Endothelial cell of umbilical vein (primary cell): ENCODE results near the gene LTBP1. TPM values are rescaled to one million over a fixed set of nuclear protein-coding genes. Genes with fewer than 3 reads are reported as not detected.

Experiments
- BruUV-seq: library from RNA; stranded (reverse); fragments of 400-500 nt; replicated peaks from 2 replicates; lab custom pipeline; 2021; lab: Mats Ljungman, UMichigan
- CTCF ChIA-PET: fragments of 300-600, 350-600 bp; sonication (Branson Sonifier 250); formaldehyde crosslinking; loops from one replicate; lab custom pipeline; 2021; ENCODE audit warnings: antibody characterized with exemption, inconsistent platforms; lab: Charles Lee
- POLR2A ChIA-PET: fragments of 300-600, 350-600 bp; sonication (Branson Sonifier 250); formaldehyde crosslinking; loops from one replicate; lab custom pipeline; 2021; ENCODE audit warnings: antibody characterized with exemption, inconsistent platforms; lab: Charles Lee
- DNase-seq: peaks from one replicate; pipeline ENCODE4 v3.0.0-alpha.2; 2011; ENCODE audit warnings: low read depth, low spot score
- FAIRE-seq: peaks from 2 replicates; lab custom pipeline; 2011; peaks lifted over from hg19 to GRCh38; lab: Jason Lieb, UNC
- H2AFZ ChIP-seq: 2 replicates; pipeline ENCODE4 v1.6.0; 2012; ENCODE audit warnings: low read depth, low read length, control low read depth, inconsistent platforms
- H3K27ac ChIP-seq: 2 replicates; pipeline ENCODE4 v1.5.1; 2011; ENCODE audit warnings: low read depth, mild to moderate bottlenecking, control low read depth, low read length, moderate library complexity; ENCODE audit not compliant: insufficient read depth
- H3K27me3 ChIP-seq, 2 experiments: 2 replicates each; pipeline versions ENCODE4 v1.6.0 to v1.6.1; 2011; ENCODE audit warnings: low read length in 2 of 2, mixed read lengths in 1 of 2; ENCODE audit not compliant: control insufficient read depth in 2 of 2, insufficient read depth in 2 of 2
- H3K36me3 ChIP-seq, 2 experiments: 2 replicates in 1 of 2; 3 replicates in 1 of 2; pipeline ENCODE4 v1.5.1; 2011; ENCODE audit warnings: low read length in 2 of 2, mild to moderate bottlenecking in 1 of 2, moderate library complexity in 1 of 2; ENCODE audit not compliant: control insufficient read depth in 2 of 2, insufficient read depth in 2 of 2; ENCODE audit errors: extremely low read depth in 1 of 2
- H3K4me1 ChIP-seq: 3 replicates; pipeline ENCODE4 v1.5.1; 2011; ENCODE audit warnings: mild to moderate bottlenecking, low read length; ENCODE audit not compliant: control insufficient read depth, insufficient read depth; ENCODE audit errors: extremely low read depth
- H3K4me2 ChIP-seq: 2 replicates; pipeline ENCODE4 v1.6.1; 2011; ENCODE audit warnings: low read length, control low read depth, mixed read lengths; ENCODE audit not compliant: insufficient read depth
- H3K4me3 ChIP-seq, 3 experiments: fragments of 200-600 bp in 1 of 3; sonication (generic), shearing (Covaris generic) in 1 of 3; replicated peaks in 1 of 3; 2 replicates each; pipeline ENCODE4 v1.5.1; 2011 to 2016; ENCODE audit warnings: control low read depth in 3 of 3, low read length in 3 of 3, mild to moderate bottlenecking in 2 of 3, inconsistent platforms in 1 of 3, low read depth in 1 of 3, moderate library complexity in 1 of 3; ENCODE audit not compliant: insufficient read depth in 1 of 3
- H3K79me2 ChIP-seq: 2 replicates; pipeline ENCODE4 v1.6.0; 2012; ENCODE audit warnings: low read length, inconsistent platforms; ENCODE audit not compliant: control insufficient read depth, insufficient read depth
- H3K9ac ChIP-seq: replicated peaks from 2 replicates; pipeline ENCODE3; 2011; ENCODE audit warnings: low read length, control low read depth; ENCODE audit not compliant: insufficient read depth; ENCODE audit errors: extremely low read depth
- H3K9me1 ChIP-seq: replicated peaks from 3 replicates; pipeline ENCODE4 v1.6.0; 2011; ENCODE audit warnings: mild to moderate bottlenecking, low read length; ENCODE audit not compliant: control insufficient read depth, insufficient read depth; ENCODE audit errors: extremely low read depth
- H3K9me3 ChIP-seq: replicated peaks from 2 replicates; pipeline ENCODE4 v1.5.1; 2012; ENCODE audit warnings: low read length, inconsistent platforms; ENCODE audit not compliant: control insufficient read depth, insufficient read depth
- H4K20me1 ChIP-seq: replicated peaks from 2 replicates; pipeline ENCODE3; 2011; ENCODE audit warnings: mild to moderate bottlenecking, low read length; ENCODE audit not compliant: control insufficient read depth, insufficient read depth; ENCODE audit errors: extremely low read depth
- EZH2 ChIP-seq: IDR thresholded peaks from 2 replicates; pipeline ENCODE4 v1.6.1; 2012; ENCODE audit warnings: borderline replicate concordance, low read depth, mild to moderate bottlenecking, moderate library complexity, low read length, inconsistent platforms; ENCODE audit not compliant: severe bottlenecking
- FOS ChIP-seq: IDR thresholded peaks from 2 replicates; pipeline ENCODE4 v1.6.1; 2011; ENCODE audit warnings: mild to moderate bottlenecking, low read length, moderate library complexity, borderline replicate concordance; ENCODE audit not compliant: insufficient read depth
- GATA2 ChIP-seq: IDR thresholded peaks from 2 replicates; pipeline ENCODE4 v1.7.0; 2011; ENCODE audit warnings: low read depth, mild to moderate bottlenecking, moderate library complexity, mixed read lengths, low read length; ENCODE audit not compliant: insufficient read length, insufficient read depth
- JUN ChIP-seq: IDR thresholded peaks from 2 replicates; pipeline ENCODE4 v1.6.1; 2011; ENCODE audit warnings: borderline replicate concordance, low read depth; ENCODE audit not compliant: insufficient read length, insufficient read depth
- MAX ChIP-seq: IDR thresholded peaks from 2 replicates; pipeline ENCODE4 v1.6.1; 2011; ENCODE audit not compliant: insufficient read depth, insufficient read length
- MYC ChIP-seq: IDR thresholded peaks from one replicate; pipeline ENCODE4 v1.6.1; 2011; ENCODE audit warnings: mild to moderate bottlenecking, low read depth, low read length
- POLR2A ChIP-seq: IDR thresholded peaks from 2 replicates; pipeline ENCODE4 v1.6.1; 2012; ENCODE audit warnings: low read depth, mild to moderate bottlenecking, control low read depth, low read length
- POLR2AphosphoS5 ChIP-seq: IDR thresholded peaks from 2 replicates; pipeline ENCODE4 v1.6.1; 2012; ENCODE audit warnings: low read depth, mild to moderate bottlenecking, control low read depth, low read length, moderate library complexity; ENCODE audit not compliant: insufficient read depth
- dilution Hi-C: fragments of 300-500 bp; cut with MboI; formaldehyde crosslinking; loops from one replicate; pipeline ENCODE4 v1.15.0; 2019; ENCODE audit warnings: low sequenced_read_pairs; ENCODE audit not compliant: extremely low pct_ligation_motif_present
- intact Hi-C: fragments of 100-400 bp; cut with micrococcal nuclease; formaldehyde crosslinking; loops from one replicate; pipeline ENCODE4 v1.10.0; 2022
- polyA plus RNA-seq, 4 experiments: library from polyadenylated mRNA; depleted of rRNA in 3 of 4; stranded (reverse) in 3 of 4; unstranded in 1 of 4; fragments of >200 nt; gene quantifications; 2 replicates each; pipeline versions ENCODE4 v1.2.1 to v1.2.3, GENCODE V29; 2011 to 2012; ENCODE audit warnings: missing spikeins in 1 of 4
- total RNA-seq: library from RNA; stranded (reverse); gene quantifications from 2 replicates; pipeline ENCODE4 v1.2.3, GENCODE V29; 2021
- TF ChIP-seq, protein P1 (sequence below), 2 donors: IDR thresholded peaks; 1 replicate in 1 of 2; 2 replicates in 1 of 2; pipeline ENCODE4 v1.5.1; 2011; ENCODE audit warnings: low read length in 2 of 2, mild to moderate bottlenecking in 2 of 2, moderate library complexity in 2 of 2, control low read depth in 1 of 2, inconsistent platforms in 1 of 2, low read depth in 1 of 2; ENCODE audit not compliant: insufficient read depth in 1 of 2; ENCODE audit errors: extremely low read depth in 1 of 2

LTBP1 gene
- total and polyA plus RNA-seq, 2 donors (not counting 3 experiments of a cell fraction or from before 2014, with no cell fraction given) = 57.4 to 68.2 TPM

DNA sequence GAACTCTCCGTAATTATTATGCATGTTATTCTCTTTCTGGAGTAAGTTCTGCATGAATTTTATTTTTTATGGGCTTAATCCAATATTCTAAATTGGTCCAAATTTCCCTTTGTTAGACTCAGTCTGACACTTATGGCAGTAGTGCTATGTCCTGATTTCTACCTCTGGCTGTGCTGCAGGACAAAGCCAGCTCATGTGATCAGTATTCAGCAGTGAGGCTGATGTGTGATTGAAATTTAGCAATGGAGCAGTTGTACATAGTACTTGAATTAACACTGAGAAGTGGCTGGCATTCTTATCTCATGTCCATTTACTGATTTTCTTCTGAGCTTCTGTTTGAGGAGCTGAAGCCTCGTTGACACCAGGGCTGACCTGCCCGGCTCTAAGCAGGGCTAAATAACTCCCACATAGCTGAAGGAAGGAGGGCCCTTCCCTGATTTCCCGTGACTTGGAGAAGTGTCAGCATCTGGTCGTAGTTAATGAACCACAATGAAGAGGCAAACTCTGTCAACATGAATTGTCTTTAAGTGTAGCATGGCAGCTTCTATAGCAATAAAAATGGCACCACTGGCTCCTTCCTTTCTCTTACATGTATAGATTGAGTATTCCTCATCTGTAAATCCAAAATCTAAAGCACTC, 370.7 kb downstream of the LTBP1 start:
- no peak overlapping the region for H3K4me3 ChIP-seq
- DNase-seq (no peak), FAIRE-seq (no peak)
- dilution Hi-C loops (no loop called here), intact Hi-C loops (no loop called here)
- H3K9me1 ChIP-seq = no peaks in the 10 kb centered on the region
- H3K36me3 ChIP-seq = no peaks in the 10 kb centered on the region
- POLR2A ChIA-PET = no interaction called here
- CTCF ChIA-PET = interaction anchor here (1.2 to 1.5 kb wide), 2 partner anchors 13 to 62 kb away, joined by 4 to 6 read pairs; no protein-coding TSS in a partner anchor
- no TSS peak for BruUV-seq
- H3K9ac ChIP-seq = no peak overlapping the region
- H3K4me2 ChIP-seq = no peak overlapping the region
- no peaks in the 10 kb centered on the region for H3K4me1 ChIP-seq
- TF ChIP-seq, protein P1, sequence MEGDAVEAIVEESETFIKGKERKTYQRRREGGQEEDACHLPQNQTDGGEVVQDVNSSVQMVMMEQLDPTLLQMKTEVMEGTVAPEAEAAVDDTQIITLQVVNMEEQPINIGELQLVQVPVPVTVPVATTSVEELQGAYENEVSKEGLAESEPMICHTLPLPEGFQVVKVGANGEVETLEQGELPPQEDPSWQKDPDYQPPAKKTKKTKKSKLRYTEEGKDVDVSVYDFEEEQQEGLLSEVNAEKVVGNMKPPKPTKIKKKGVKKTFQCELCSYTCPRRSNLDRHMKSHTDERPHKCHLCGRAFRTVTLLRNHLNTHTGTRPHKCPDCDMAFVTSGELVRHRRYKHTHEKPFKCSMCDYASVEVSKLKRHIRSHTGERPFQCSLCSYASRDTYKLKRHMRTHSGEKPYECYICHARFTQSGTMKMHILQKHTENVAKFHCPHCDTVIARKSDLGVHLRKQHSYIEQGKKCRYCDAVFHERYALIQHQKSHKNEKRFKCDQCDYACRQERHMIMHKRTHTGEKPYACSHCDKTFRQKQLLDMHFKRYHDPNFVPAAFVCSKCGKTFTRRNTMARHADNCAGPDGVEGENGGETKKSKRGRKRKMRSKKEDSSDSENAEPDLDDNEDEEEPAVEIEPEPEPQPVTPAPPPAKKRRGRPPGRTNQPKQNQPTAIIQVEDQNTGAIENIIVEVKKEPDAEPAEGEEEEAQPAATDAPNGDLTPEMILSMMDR (IDR thresholded peaks at IDR 0.05; ENCODE audit: extremely low read depth in 1 of 2, insufficient read depth in 1 of 2, low read depth in 1 of 2, low read length in 2 of 2) = no peak
- TF ChIP-seq POLR2A = no peak
- no peak for TF ChIP-seq JUN
- no peak for TF ChIP-seq MYC
- no peak for TF ChIP-seq FOS
- no peak for TF ChIP-seq GATA2
- no peak for TF ChIP-seq POLR2AphosphoS5
- TF ChIP-seq EZH2 = no peak
- TF ChIP-seq MAX = no peak
- no peaks in the 10 kb centered on the region for H3K9me3 ChIP-seq
- no peak overlapping the region for H3K27ac ChIP-seq
- H2AFZ ChIP-seq = no peak overlapping the region
- H3K27me3 ChIP-seq = no peaks in the 10 kb centered on the region
- H3K79me2 ChIP-seq = no peaks in the 10 kb centered on the region
- H4K20me1 ChIP-seq = no peaks in the 10 kb centered on the region
